NCI-H2196 treated with DMSO at 0.1 percent for 48 hours (cell line): ENCODE results near the gene TMEM91.

ENCODE experiments used
- DNase-seq: peaks from one replicate; lab custom pipeline; 2025; ENCODE audit not compliant: unreplicated experiment; lab: John Stamatoyannopoulos, UW

TMEM91 gene

GRCh38 chr19:41427647-41428480, 51.5 kb downstream of the TMEM91 start:
- peak; percentile 40 for DNase-seq

GRCh38 chr19:41428481-41428859, 52.1 kb downstream of the TMEM91 start:
- DNase-seq = no peak

GRCh38 chr19:41430922-41431321, 54.6 kb downstream of the TMEM91 start:
- DNase-seq = no peak

DNA sequence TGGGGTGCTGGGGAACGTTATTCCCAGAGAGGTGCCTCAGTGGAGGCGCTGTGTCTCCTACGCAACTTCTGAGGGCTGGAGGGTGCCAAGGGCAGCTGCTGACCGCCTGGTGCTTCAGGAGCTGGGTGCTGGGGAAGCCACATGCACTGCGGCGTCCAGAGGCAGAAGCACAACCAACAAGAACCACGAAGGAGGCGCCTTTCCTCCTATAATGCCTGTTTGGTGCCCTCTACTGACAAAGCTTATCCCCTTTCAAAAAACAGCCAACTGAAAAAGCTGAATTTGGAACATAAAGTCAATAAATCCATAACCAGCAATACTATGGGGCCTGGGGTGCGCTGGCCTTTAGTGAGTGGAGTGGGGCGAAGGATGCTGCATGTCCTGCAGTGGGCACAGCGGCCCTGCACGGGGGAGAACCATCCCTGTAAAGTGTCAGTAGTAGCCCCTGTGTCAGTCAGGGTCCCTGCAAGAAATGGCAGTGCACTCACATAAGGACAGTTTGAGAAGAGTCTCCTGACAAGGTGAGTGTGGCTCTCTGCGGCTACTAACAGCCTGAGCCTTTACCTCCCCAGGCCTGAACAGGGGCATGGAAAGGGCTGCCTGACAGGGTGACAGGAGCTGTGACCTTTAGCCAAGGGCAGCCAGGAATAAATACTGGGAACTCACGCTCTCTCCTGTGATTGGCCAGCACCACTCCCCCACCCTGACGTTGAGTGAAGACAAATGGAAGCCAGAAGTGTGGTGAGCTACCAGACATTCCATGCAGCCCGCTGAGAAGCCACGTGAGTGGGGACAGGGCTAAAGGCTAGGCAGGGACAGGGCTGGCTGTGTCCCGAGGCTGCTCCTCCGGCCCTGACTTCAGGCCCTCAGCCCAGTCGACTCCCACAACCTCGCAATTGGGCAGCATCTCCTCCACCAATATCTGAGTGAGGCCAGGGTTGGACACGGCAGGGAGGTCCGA, 55.4 kb downstream of the TMEM91 start:
- peak; percentile 48 for DNase-seq

DNA sequence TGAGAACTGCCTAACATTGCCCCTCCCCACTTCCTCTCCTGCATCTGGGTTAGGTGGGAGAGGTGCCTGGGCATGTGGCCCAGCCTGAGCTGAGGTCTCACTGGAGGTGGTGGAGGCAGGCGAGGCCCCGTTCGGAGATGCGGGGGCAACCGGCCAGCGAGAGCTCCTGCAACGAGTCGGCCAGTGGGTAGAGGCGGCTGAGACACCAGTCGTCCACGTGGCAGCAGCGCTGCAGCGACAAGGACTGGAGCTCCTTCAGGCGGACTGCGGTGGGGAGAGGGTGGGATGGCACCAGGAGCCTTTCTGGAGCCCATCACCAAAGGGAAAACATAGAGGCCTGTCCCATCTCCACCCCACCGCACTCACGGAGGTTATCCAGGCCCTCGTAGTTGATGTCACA, 56.8 kb downstream of the TMEM91 start:
- DNase-seq = no peak
